Retinal pigment epithelial cell (primary cell): ENCODE measurements around the gene PTPRN2.

Experiments
- DNase-seq: peaks from one replicate; pipeline ENCODE4 v3.0.0-alpha.2; 2010; ENCODE audit warnings: low read depth
- H3K4me3 ChIP-seq: 2 replicates; pipeline ENCODE4 v1.5.1; 2011; ENCODE audit warnings: mild to moderate bottlenecking, low read length, control low read depth, moderate library complexity
- CTCF ChIP-seq: conservative IDR thresholded peaks from 2 replicates; pipeline ENCODE4 v1.5.1; 2011; ENCODE audit warnings: low read depth, low read length, control low read depth, inconsistent platforms

The PTPRN2 gene

GRCh38 chr7:157808042-157808441 lies 779.6 kb downstream of the PTPRN2 start:
- DNase-seq: no peak
- H3K4me3 ChIP-seq: no peak overlapping the region
- TF ChIP-seq CTCF: no peak

- H3K4me3 ChIP-seq: no peak overlapping the region
- DNase-seq: no peak
These were observed 780.1 kb downstream of the PTPRN2 start for GRCh38 chr7:157807510-157807909.

GRCh38 chr7:157806711-157807110 lies 780.9 kb downstream of the PTPRN2 start:
- DNase-seq: no peak
- H3K4me3 ChIP-seq: no peak overlapping the region
- no peak for TF ChIP-seq CTCF

More at GRCh38 chr7:157807510-157807909, 780.1 kb downstream of the PTPRN2 start:
- TF ChIP-seq CTCF: no peak

- TF ChIP-seq CTCF: no peak
- no peak for DNase-seq
- no peak overlapping the region for H3K4me3 ChIP-seq
These were observed 781.9 kb downstream of the PTPRN2 start for GRCh38 chr7:157805713-157806112.

- TF ChIP-seq CTCF: no peak
- H3K4me3 ChIP-seq: no peak overlapping the region
- no peak for DNase-seq
These were observed 783.7 kb downstream of the PTPRN2 start for GRCh38 chr7:157803906-157804305.

GRCh38 chr7:157801971-157802675 lies 785.5 kb downstream of the PTPRN2 start:
- no peak for DNase-seq
- no peak overlapping the region for H3K4me3 ChIP-seq
- TF ChIP-seq CTCF: no peak

- no peak overlapping the region for H3K4me3 ChIP-seq
- TF ChIP-seq CTCF: no peak
- DNase-seq: no peak
These were observed 786.5 kb downstream of the PTPRN2 start for GRCh38 chr7:157801113-157801512.
